GM21423 (cell line): ENCODE results near the gene DPCD.

Experiments used
- ATAC-seq: cut with Tn5 transposase; IDR thresholded peaks from one replicate; pipeline ENCODE4 v1.9.1; 2021; ENCODE audit warnings: mild to moderate bottlenecking, moderate library complexity; ENCODE audit not compliant: unreplicated experiment

Gene DPCD

DNA sequence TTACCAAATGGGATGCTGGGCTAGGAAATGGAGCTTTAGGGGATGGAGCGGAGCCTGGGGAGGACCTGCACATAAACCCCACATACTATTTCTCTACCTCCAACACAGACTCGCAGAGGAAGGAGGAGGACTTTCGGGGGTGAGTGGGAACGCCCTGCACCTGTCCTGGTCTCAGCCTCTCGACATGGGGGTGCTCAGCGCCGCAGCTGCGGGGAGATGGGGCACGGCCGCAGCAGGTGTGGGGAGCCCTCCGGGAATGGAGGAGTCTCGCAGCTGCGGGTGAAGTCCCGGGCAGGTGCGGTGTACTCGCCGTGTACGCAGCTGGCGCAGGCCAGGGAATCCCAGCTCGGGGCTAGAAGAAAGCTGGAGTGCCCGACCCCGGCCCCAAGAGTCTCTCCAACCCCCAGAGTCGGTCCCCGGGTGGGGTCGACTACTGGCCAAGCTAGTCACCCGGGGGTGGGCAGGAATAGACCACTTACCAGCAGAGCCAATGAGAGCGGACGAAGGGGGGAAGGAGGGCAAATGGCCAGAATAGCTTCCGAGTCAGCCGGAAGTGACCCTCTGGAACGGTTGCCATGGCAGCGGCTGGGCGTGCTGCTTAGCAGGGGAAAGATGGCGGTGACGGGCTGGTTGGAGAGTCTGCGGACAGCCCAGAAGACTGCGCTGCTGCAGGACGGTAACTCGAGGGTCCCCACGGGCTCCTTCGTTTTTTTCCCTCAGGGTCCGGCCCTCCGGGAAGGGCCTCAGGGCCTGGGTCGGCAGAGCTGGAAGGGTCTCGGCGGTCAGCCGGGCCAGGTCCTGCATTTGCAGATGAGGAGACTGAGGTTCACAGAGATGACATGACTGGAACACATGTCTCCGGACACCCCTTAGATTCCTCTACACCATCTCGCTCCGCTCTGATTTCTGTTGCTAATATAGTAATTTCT lies at the start of gene DPCD, which contains the start of gene POLL:
TSS of gene DPCD (plus strand) at position 597 of the 929 bp plus-strand sequence. CDS start at position 613, 16 bp downstream.
TSS of gene POLL (minus strand) at position 533 of the 929 bp plus-strand sequence. CDS start 897 bp downstream, outside the sequence.
- ATAC-seq, result peak; percentile 96

DNA sequence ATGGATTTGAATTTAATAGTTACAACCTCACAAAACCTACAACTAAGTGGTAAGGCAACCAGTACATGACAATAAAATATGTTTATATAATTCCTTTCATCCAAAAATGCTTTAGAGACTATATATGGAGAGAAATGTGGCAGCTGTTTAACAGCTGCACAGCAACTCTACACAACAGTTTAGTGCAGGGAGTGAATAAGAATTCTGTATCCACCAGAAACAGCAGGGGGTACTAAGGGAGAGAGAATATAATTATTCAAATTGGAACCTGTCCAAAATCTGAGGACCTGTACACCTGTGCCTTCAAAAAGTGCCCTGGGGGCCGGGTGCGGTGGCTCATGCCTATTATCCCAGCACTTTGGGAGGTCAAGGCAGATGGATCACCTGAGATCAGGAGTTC lies 49.7 kb upstream of the DPCD start:
- no peak for ATAC-seq

DNA sequence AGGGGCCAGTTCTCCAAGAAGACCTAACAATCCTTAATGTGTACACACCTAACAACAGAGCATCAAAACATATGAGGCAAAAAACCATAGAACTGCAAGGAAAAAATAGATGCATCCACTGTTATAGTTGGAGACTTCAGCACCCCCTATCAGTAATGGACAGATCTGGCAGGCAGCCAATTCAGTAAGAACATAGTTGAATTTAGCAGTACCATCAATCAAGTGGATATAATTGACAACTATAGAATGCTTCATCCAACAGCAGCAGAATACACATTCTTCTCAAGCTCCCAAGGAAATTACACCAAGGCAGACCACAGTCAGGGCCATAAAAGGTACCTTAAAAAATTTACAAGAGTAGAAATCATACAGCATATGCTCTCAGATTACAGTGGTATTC lies 42.2 kb upstream of the DPCD start:
- no peak for ATAC-seq

DNA sequence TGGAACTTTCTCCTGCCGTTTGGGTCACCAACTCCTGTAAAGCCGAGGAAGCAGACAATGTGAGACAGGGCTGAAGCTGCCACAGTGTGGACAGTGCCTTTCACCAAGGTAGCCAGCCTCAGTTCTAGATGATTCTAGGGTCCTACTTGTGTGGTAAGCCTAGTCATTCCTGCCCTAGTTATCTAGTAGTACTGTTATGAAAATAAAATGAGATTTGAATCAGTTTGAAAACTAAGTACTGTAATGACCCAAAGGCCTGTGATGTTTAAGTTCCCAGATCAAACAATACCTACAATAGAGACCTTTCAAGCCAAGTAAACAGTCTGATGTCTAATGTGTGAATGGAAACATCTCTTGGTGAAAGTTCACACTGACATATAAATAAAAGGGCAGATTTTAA lies 37.2 kb upstream of the DPCD start:
- no peak for ATAC-seq

DNA sequence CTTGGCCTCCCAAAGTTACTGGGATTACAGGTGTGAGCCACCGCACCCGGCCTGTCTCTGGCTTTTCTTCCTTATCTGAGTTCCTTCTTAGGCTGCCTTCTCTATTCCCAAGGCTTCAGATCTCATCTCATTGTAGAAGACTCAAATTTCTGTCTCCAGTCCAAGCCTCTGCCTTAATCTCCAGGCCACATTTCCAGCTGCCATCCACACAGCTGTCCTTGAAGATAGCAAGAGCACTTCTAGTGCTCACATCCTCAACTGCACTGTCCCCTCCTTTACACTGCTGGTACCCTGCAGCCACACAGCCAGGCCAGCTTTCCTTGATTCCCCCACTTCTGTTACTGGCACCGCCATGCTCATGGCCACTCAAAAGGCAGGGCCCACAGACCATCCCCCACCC lies 35.7 kb upstream of the DPCD start:
- no peak for ATAC-seq

DNA sequence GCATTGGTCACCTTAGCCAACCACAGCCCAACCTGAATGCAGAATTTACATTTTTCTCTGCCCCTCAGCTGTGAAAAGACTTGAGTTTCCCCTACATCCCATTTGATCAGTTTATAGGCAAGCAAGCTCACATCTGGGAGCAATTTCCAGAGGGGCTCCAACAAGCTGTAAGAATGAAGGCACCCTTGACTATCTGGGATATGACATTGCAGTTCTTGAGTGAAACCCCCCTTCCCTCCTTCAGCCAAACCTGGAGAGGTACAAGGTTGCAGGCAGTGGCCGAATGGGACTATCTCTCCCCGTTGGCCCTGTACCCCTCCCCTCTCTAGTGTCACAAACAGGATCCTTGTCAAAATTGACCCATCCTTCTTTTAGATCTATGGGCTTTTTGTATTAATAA lies 30.6 kb upstream of the DPCD start:
- no peak for ATAC-seq

DNA sequence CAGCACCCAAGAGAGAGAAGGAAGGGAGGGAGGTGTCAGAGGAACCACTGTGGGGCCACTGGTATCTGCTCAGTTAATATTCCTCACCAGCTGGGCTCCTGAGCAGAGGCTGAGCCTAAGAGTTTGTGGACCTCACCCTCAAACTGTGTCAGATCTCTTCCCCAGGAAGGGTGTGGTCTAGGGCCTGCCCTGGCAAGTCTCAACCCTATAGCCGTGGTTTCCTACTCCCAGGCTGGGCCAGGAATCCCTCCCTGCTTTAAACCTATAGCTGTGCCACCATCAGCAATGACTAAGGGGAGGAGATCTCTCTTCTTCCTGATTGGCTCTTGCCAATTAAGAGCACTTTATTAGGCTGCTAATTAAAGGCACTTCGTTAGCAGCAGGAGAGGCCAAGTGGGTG lies 29.9 kb upstream of the DPCD start:
- no peak for ATAC-seq

DNA sequence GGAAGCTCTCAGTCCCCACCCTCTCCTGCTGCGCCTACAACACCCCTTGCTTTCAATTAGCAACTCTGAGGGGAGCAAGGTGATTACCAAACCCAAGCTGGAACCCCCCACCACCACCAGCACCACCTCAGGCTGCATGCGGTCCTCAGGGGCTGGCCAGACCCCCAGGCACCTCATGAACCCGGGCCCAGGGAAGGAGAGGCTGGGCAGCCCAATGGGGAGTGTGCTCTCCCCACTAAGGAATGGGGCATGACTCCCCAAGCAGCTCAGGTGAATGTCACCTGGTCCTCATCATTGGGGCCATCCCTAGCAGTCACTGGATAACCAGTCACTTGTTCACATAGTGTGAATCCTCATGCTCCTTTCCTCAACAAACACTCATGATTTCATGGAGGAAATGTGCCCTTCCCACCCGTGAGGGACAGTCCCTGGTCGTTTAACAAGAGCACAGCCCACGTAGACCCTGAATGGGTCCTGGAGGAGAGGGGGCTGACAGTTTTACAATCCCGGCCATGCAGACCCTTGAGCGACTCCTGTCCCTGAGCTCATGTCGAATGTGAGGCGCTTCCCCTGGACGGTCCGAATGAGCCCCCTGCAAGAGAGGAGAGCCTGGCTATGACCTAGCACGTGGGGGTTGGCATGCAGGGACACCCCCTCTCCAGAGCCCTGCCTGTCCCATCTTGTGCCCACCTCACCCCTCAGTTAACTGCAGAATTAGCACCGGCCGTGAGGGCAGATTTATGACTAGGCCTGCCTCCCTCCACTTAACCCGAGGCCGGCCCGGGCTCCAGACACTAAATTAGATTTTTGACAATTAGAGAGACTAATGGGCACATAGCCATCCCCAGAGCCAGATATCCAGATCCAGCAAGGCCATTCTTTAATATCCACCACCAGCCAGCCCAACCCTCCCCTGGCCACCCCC lies 29.2 kb upstream of the DPCD start:
- ATAC-seq, result no peak

DNA sequence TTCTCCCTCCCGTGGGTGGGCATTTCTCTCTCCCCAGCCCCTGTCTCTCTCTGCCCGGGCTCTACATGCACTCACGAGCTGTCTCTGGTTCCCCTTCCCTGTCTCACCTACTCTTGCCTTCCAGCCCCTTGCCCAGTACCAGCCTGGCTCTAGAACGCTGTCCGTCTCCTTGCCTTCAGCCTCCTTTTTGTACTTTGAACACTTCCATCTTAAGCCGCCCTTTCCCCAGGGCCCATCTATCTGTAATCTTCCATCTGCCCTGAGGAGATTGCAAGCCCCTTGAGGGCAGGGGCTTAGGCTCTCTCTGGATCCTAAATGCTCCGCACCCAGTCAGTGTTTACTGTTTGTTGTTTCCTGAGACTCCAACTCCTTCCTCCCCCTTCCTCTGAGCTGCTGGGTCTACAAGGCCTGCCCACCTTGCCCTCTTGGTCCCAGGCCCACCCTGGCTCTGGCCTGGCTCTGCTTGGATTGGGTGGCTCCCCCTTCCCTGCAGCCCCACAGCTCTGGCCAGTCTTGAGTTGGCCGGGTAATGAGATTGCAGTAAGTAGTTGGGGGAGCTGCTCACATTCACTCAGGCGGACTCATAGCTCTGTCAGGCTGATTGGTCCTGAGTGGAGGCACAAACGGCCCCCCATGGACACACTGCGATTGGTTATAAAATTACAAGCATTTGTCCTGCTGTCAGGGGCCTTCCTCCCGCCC lies 28.4 kb upstream of the DPCD start:
- ATAC-seq, result no peak

DNA sequence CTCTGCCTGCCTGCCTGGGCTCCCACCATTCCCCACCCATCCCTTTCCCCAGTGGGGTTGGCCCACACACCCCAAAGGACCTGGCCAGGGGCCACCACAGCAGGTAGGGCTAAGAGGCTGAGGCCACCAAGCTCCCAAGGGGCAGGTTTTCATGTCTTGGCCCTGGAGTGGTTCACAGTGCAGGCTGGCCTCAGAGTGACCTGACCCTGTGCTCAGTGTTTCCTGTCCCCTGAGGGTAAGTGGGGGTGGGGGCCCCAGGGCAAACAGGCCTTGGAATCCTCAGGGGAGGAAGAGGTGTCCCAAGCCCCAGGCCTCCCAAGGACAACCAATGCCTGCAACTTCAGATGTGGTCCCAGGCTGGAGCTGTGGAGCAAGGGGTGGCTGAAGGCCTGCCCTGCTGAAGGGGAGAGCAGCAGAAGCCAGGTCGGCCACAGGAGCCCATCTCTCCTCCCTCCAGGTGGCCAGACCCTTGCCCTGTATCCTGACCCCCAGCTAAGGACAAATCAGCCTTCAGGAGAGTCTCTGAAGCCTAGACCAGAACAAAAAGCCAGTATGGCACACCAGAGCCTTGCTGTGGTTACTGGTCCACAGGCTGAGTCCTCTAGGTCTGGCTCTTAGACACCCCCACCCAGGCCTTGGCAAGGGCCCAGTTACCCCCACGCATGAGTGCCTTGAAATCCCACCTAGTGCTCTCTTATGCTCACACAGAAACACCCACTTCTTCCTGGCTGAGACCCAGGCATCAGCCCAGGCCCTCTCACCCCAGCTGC lies 27.6 kb upstream of the DPCD start:
- no peak for ATAC-seq

DNA sequence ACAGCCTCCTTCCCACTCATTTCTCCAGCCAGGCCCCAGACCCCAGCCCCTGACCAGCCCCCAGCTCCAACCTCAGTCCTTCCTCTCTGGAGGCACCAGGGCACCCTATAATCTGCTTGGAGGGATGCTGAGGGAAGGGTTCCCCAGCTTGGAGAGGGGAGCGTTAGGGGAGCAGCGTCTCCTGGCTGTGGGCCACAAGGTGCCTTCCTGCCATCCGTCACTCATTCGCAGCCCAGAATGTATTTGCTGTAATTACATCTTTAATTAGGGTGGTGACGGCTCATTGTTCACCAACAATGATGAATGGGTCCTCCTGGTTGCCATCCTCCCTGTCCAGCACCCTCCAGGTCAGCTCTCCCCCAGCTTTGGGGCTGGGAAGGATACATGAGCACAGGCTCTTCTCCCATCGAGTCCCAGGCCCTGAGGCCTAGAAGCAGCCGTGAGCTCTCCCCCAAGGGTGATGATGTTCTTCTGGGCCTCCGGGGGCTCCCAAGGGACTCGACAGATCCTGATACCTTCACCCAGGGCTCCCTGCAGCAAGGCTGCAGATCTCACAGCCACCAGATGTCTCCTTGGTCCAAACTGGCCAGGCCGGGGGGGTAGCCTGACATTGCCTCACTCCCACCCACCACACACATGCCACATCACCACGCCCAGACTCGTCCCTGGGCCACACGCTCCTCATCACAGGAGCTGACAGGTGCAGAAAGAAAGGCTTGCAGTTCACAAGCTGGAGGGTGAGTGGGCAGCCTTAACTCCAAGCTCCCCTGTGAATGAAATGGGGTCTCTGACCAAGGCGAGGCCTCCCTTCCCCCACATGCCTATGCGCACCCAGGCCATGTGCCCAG lies 26.8 kb upstream of the DPCD start:
- ATAC-seq, result no peak

DNA sequence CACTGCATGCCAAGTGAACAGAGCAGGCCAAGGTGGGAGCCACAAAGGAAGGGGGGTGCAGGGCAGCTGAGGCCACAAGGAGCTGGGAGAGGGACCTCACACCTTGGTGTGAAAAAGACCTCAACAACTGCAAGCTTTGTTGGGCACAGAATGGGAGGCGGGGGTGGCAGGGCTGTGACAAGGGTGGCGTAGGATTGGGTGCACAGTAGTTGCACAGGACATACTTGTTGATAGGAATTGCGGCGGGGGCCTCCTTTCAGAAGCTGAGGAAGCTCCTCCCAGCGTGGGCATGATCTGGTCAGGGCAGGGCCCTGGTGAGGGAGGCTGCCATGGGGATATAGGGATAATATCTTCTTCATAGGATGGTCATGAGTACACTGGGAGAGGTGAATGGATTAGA lies 25.9 kb upstream of the DPCD start:
- ATAC-seq, result no peak

DNA sequence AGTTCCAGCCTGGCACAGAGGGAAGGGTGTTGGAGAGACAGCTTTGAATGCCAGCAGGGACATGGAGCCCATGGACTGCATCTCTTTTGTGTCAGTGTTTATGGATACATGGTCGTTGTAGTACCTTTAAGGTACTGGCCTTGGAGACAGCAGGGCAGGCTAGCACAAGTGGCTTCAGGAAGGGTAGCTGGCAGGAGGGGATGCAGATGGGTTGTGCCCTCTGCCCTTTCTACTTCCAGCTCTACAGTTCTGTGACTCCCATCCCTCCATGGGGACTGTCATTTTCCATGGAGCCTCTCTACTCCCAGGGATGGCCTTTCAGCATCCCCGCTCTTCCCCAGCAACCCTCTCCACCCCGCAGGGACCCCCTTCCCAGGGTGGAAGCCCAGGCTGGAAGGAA lies 25.1 kb upstream of the DPCD start:
- ATAC-seq, result no peak

DNA sequence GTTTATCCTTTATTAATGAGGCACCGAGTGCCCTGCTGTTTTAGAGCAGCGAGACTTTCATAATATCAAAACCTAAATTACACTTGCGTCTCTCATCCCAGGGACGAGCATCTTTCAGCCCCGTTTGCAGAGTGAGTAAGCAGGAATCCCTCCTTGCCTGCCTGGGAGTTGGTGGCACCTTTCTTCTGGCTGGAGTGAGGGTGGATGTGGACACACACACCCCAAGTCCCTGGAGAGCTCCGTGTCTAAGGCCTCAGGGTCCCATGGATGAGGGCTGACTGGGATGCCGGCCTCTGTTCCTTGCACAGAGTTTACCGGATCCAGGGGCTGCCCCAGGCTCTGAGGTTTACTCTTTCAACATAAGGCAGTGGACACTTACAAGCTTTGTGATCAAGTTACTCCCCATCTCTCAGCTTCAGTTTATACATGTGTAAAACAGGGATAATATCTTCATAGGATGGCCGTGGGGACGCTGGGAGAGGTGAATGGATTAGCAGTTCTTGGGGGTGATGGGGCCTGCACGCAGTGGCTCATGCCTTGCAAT lies 24.6 kb upstream of the DPCD start:
- no peak for ATAC-seq

DNA sequence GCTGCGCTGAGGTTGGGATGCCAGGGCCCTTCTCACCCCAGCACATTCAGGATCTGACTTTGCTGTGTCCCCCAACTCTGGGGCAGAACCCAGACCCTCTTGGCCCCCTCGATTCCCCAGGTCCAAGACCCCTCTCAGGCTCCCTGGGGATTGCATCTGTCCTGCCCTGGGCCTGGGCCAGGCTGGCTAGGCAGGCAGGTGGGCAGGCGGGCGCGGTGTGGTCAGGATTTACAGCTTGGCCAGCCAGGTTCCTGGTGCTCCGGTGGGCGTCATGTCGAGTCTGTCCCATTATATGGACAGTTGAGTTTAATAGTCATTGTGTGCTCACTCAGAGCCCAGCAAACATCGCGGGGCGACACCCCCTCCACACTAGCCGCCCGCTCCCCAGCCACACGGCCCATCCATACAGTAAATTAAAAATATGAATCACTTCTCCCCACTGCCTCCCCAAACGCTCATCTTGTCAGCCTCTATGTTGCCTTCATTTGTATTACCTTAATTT lies 23.6 kb upstream of the DPCD start:
- ATAC-seq, result no peak

DNA sequence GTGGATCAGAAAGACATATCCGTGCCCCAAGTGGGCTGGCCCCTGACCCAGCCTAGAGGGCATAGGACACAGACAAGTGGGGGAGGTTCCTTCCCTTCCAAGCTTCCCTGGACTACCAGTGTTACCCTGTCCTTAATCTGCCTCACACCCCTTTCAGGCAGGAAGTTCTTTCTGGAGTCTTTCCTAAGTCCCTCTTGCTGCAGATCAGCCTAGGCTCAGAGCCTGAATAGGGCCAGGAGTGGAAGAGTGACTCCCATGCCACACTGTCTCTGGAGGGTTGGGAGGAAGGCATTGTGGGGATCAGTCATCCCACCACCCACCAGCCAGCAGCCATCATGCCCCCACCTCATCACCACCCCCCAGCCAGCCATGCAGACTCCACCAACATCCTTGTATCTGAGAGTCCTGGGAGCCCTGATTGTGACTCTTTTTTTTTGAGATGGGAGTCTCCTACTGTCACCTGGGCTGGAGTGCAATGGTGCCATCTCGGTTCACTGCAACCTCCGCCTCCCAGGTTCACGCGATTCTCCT lies 22.7 kb upstream of the DPCD start:
- ATAC-seq, result no peak

DNA sequence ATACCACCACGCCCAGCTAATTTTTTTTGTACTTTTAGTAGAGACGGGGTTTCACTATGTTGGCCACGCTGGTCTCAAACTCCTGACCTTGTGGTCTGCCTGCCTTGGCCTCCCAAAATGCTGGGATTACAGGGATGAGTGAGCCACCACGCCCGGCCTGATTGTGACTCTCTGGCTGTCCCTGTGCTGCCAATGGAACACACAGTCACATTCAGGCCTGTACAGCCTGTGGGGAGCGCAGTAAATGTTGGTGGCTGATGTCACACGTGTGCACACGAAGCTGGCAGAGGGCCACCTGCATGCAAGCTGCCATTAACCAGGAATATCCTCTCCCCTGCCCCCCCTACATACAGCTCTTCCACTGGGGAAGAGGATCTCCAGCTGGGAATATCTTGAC lies 22.2 kb upstream of the DPCD start:
- no peak for ATAC-seq

DNA sequence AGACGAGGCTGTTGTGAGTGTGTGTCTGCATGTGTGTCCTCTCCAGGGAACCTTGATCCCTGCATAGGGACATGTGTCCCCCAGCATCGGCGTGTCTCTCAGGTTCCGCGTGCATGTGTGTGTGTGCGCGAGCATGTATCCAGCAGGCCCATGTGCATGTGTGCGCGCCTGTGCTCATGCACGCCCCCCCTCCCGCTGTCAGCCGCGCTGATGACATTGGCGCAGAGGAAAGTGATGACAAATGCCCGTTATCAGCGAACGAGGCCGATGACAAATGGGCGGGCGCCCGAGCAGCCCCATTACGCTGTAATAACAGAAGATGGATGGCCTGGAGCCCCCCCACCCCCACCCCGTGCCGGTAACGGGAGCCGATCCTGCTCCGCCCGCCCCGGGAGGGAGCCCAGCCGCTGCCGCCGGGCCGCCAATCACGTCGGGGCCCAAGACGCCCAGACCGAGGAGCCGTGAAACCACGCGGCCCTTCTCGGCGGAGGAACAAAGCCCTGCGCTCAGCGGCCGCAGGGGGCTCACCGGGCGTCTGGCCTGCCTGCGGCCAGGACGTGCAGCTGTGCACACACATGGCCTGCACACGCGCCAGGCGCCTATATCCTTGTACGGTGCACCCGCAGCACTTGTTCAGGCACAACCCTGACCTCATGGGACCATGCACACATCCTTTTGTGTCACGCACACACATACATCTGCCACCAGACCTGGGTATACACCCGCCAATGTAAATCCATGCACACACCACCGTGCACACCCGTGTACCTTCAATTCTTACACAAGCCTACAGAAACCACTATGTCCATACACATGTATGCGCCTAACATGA lies 21.6 kb upstream of the DPCD start:
- ATAC-seq, result no peak
